H9 (cell line): ENCODE results near the gene CNNM3. TPM values are rescaled to one million over a fixed set of nuclear protein-coding genes. Genes with fewer than 3 reads are reported as not detected.

ENCODE experiments used
- DNase-seq: peaks from one replicate; pipeline ENCODE4 v3.0.0-alpha.2; 2017
- H2AFZ ChIP-seq: one replicate; pipeline ENCODE4 v1.6.1; 2013; ENCODE audit warnings: mild to moderate bottlenecking, low read length, control low read depth, moderate library complexity
- H2AK5ac ChIP-seq: 2 replicates; pipeline ENCODE4 v1.6.1; 2013; ENCODE audit warnings: low read length, control low read depth, mixed read lengths; ENCODE audit not compliant: insufficient read length
- H2BK120ac ChIP-seq: one replicate; pipeline ENCODE4 v1.6.1; 2013; ENCODE audit warnings: low read depth, mild to moderate bottlenecking, low read length, control low read depth, inconsistent platforms; ENCODE audit not compliant: poor library complexity, severe bottlenecking
- H2BK12ac ChIP-seq: 2 replicates; pipeline ENCODE4 v1.6.1; 2013; ENCODE audit warnings: low read length, control low read depth, mixed read lengths, low read depth; ENCODE audit not compliant: insufficient read length
- H2BK15ac ChIP-seq: 2 replicates; pipeline ENCODE4 v1.6.1; 2013; ENCODE audit warnings: low read depth, low read length, control low read depth
- H2BK20ac ChIP-seq: one replicate; pipeline ENCODE4 v1.6.1; 2013; ENCODE audit warnings: low read depth, mild to moderate bottlenecking, low read length, control low read depth, inconsistent platforms; ENCODE audit not compliant: poor library complexity, severe bottlenecking
- H2BK5ac ChIP-seq: 2 replicates; pipeline ENCODE4 v1.6.1; 2013; ENCODE audit warnings: low read length, control low read depth, mixed read lengths; ENCODE audit not compliant: insufficient read length
- H3K14ac ChIP-seq: 2 replicates; pipeline ENCODE4 v1.6.1; 2013; ENCODE audit warnings: low read length, control low read depth; ENCODE audit not compliant: insufficient read depth
- H3K18ac ChIP-seq: 2 replicates; pipeline ENCODE4 v1.6.1; 2013; ENCODE audit warnings: low read depth, mild to moderate bottlenecking, mixed read lengths, low read length, control low read depth; ENCODE audit not compliant: insufficient read length
- H3K23ac ChIP-seq: 2 replicates; pipeline ENCODE4 v1.6.1; 2013; ENCODE audit warnings: low read length, control low read depth, mixed read lengths, low read depth; ENCODE audit not compliant: insufficient read length
- H3K23me2 ChIP-seq: 2 replicates; pipeline ENCODE4 v1.6.1; 2013; ENCODE audit warnings: low read depth, mild to moderate bottlenecking, mixed read lengths, low read length, control low read depth; ENCODE audit not compliant: insufficient read length, poor library complexity, severe bottlenecking
- H3K27ac ChIP-seq: 2 replicates; pipeline ENCODE4 v1.5.1; 2013; ENCODE audit warnings: low read length, control low read depth, mixed read lengths, low read depth; ENCODE audit not compliant: insufficient read length
- H3K27me3 ChIP-seq: 2 replicates; pipeline ENCODE4 v1.6.1; 2013; ENCODE audit warnings: low read length, control low read depth, inconsistent platforms; ENCODE audit not compliant: insufficient read depth
- H3K4ac ChIP-seq: 2 replicates; pipeline ENCODE4 v1.6.1; 2013; ENCODE audit warnings: low read depth, mild to moderate bottlenecking, control low read depth, inconsistent platforms, low read length, moderate library complexity
- H3K4me1 ChIP-seq: 2 replicates; pipeline ENCODE4 v1.6.1; 2013; ENCODE audit warnings: low read length, control low read depth, inconsistent platforms; ENCODE audit not compliant: insufficient read depth
- H3K4me2 ChIP-seq: 2 replicates; pipeline ENCODE4 v1.6.1; 2013; ENCODE audit warnings: low read length, control low read depth, mixed read lengths; ENCODE audit not compliant: insufficient read length, insufficient read depth
- H3K56ac ChIP-seq: 2 replicates; pipeline ENCODE4 v1.6.1; 2013; ENCODE audit warnings: low read depth, mild to moderate bottlenecking, mixed read lengths, low read length, control low read depth; ENCODE audit not compliant: insufficient read length
- H3K79me1 ChIP-seq: 2 replicates; pipeline ENCODE4 v1.6.1; 2013; ENCODE audit warnings: low read depth, mild to moderate bottlenecking, moderate library complexity, low read length, control low read depth, inconsistent platforms; ENCODE audit not compliant: insufficient read depth, poor library complexity, severe bottlenecking
- H3K79me2 ChIP-seq: 2 replicates; pipeline ENCODE4 v1.6.1; 2013; ENCODE audit warnings: low read length, control low read depth, inconsistent platforms; ENCODE audit not compliant: insufficient read depth
- H3K9ac ChIP-seq: 2 replicates; pipeline ENCODE4 v1.6.1; 2013; ENCODE audit warnings: low read length, control low read depth, mixed read lengths; ENCODE audit not compliant: insufficient read length; ENCODE audit errors: extremely low read depth
- H3K9me3 ChIP-seq: one replicate; pipeline ENCODE4 v1.6.1; 2013; ENCODE audit warnings: low read depth, low read length, inconsistent platforms; ENCODE audit not compliant: control insufficient read depth
- H3T11ph ChIP-seq: one replicate; pipeline ENCODE4 v1.6.1; 2013; ENCODE audit warnings: mild to moderate bottlenecking, low read length, control low read depth, inconsistent platforms
- H4K20me1 ChIP-seq: one replicate; pipeline ENCODE4 v1.6.1; 2013; ENCODE audit not compliant: control insufficient read depth, insufficient read length, insufficient read depth
- H4K5ac ChIP-seq: 2 replicates; pipeline ENCODE4 v1.6.1; 2013; ENCODE audit warnings: low read depth, mild to moderate bottlenecking, mixed read lengths, low read length, control low read depth; ENCODE audit not compliant: insufficient read length
- H4K8ac ChIP-seq: replicated peaks from 2 replicates; pipeline ENCODE4 v1.6.1; 2013; ENCODE audit warnings: low read length, control low read depth, mixed read lengths, low read depth; ENCODE audit not compliant: insufficient read length
- H4K91ac ChIP-seq: 2 replicates; pipeline ENCODE4 v1.6.1; 2013; ENCODE audit warnings: low read depth, mild to moderate bottlenecking, moderate library complexity, mixed read lengths, low read length, control low read depth; ENCODE audit not compliant: insufficient read length
- H3K27ac Mint-ChIP-seq, 3 experiments: 2 replicates in 2 of 3; 3 replicates in 1 of 3; pipeline ENCODE4 v1.8.0; 2020 to 2021; ENCODE audit warnings: mixed read lengths in 3 of 3, mild to moderate bottlenecking in 1 of 3, moderate library complexity in 1 of 3
- H3K27me3 Mint-ChIP-seq: 2 replicates; pipeline ENCODE4 v1.8.0; 2021; ENCODE audit warnings: low read depth, mild to moderate bottlenecking, moderate library complexity, mixed read lengths
- H3K36me3 Mint-ChIP-seq, 3 experiments: 2 replicates in 2 of 3; 3 replicates in 1 of 3; pipeline ENCODE4 v1.8.0; 2020 to 2021; ENCODE audit warnings: low read depth in 3 of 3, mixed read lengths in 3 of 3; ENCODE audit not compliant: insufficient read depth in 1 of 3
- H3K4me1 Mint-ChIP-seq, 2 experiments: 2 replicates each; pipeline ENCODE4 v1.8.0; 2020; ENCODE audit warnings: mixed read lengths in 2 of 2
- H3K4me3 Mint-ChIP-seq, 2 experiments: 2 replicates in 1 of 2; 3 replicates in 1 of 2; pipeline ENCODE4 v1.8.0; 2020 to 2021; ENCODE audit warnings: mild to moderate bottlenecking in 2 of 2, mixed read lengths in 2 of 2, moderate library complexity in 1 of 2
- H3K9me3 Mint-ChIP-seq, 2 experiments: 2 replicates in 1 of 2; 3 replicates in 1 of 2; pipeline ENCODE4 v1.8.0; 2020; ENCODE audit warnings: mild to moderate bottlenecking in 2 of 2, mixed read lengths in 2 of 2, moderate library complexity in 1 of 2
- WGBS: extraction: QIAGEN DNeasy Blood & Tissue Kit; methylation state at CpG from one replicate; pipeline ENCODE4 v1.1.7; 2013; ENCODE audit warnings: missing lambda C conversion rate, low lambda C conversion rate, mixed read lengths; ENCODE audit not compliant: insufficient read length; ENCODE audit errors: extremely low coverage; 5-methylcytosine and 5-hydroxymethylcytosine counted together
- total RNA-seq: library from RNA; stranded (reverse); gene quantifications from 2 replicates; pipeline ENCODE4 v1.2.1, GENCODE V29; 2021
- TF ChIP-seq, protein P1 (sequence below): fragments of 200-600 bp; sonication (generic); conservative IDR thresholded peaks from 3 replicates; pipeline ENCODE4 v1.8.0; 2021; ENCODE audit warnings: antibody characterized with exemption, mild to moderate bottlenecking

Gene CNNM3
- total RNA-seq, 1 experiment from 2014 or later = 25.0 TPM

DNA sequence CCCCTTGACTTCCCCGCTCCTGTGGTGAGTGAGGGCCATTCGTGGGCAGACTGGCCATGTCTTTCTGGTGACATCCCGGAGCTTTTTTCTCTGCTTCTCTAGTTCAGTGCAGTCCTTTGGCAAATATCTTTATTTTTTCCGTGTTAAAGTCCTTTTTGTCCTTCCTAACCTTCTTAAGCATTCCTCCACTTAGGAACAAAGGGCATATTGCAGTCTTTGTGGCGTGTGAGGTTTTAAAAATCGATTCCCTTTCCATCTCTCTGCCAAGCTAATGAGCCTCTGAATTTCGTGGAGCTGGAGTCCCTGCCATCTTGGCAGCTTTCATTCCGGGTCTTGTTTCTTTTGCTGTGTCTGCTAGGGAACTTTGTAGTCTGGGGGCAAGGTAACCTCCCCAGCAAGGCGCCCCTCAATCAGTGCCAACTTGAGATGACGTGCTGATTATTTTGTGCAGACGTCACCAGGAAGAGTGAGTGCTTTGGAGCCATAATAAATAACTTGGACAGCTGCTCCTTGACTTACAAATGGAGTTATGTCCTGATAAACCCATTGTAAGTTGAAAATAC is 5.1 kb downstream of the CNNM3 start:
- Histone ChIP-seq H2BK12ac (no peak overlapping the region), H2AK5ac (no peak overlapping the region), H4K8ac (no peak overlapping the region), H2AFZ (no peak overlapping the region), H2BK120ac (no peak overlapping the region), H4K5ac (no peak overlapping the region), H3K56ac (no peak overlapping the region), H3K79me1 (peaks cover 6% of the 10 kb centered on the region), H3K18ac (no peak overlapping the region), H3K23ac (no peak overlapping the region), H3K14ac (no peak overlapping the region), H3K23me2 (peaks cover 3% of the 10 kb centered on the region), H3K27ac (no peak overlapping the region), H2BK5ac (no peak overlapping the region), H3K27me3 (no peaks in the 10 kb centered on the region), H4K20me1 (peaks cover 2% of the 10 kb centered on the region), H3K9me3 (no peaks in the 10 kb centered on the region), H3K4ac (no peak overlapping the region), H2BK15ac (no peak overlapping the region), H3K4me2 (no peak overlapping the region), H3T11ph (no peak overlapping the region), H2BK20ac (no peak overlapping the region), H3K9ac (no peak overlapping the region), H3K4me1 (peaks cover 3% of the 10 kb centered on the region; the same call in 1 of the 2 replicates), H3K79me2 (peaks cover 5% of the 10 kb centered on the region; the same call in 1 of the 2 replicates), H4K91ac (no peak overlapping the region)
- no peak overlapping the region for H3K4me3 Mint-ChIP-seq
- H3K36me3 Mint-ChIP-seq = peaks cover 20 to 59% (median 54%) of the 10 kb centered on the region in 3 experiments
- H3K4me1 Mint-ChIP-seq = peaks cover 39 to 44% of the 10 kb centered on the region in 2 experiments
- TF ChIP-seq, protein P1, sequence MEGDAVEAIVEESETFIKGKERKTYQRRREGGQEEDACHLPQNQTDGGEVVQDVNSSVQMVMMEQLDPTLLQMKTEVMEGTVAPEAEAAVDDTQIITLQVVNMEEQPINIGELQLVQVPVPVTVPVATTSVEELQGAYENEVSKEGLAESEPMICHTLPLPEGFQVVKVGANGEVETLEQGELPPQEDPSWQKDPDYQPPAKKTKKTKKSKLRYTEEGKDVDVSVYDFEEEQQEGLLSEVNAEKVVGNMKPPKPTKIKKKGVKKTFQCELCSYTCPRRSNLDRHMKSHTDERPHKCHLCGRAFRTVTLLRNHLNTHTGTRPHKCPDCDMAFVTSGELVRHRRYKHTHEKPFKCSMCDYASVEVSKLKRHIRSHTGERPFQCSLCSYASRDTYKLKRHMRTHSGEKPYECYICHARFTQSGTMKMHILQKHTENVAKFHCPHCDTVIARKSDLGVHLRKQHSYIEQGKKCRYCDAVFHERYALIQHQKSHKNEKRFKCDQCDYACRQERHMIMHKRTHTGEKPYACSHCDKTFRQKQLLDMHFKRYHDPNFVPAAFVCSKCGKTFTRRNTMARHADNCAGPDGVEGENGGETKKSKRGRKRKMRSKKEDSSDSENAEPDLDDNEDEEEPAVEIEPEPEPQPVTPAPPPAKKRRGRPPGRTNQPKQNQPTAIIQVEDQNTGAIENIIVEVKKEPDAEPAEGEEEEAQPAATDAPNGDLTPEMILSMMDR = no peak
- no peak for DNase-seq
- H3K27ac Mint-ChIP-seq = peak overlapping the region; percentile 13 to 70 (median 29); a peak in 5 of 7 replicates
- WGBS = no CpG with 5 or more reads among the region's 11 CpGs
- peaks cover 1% of the 10 kb centered on the region; the same call in 1 of the 2 replicates for H3K27me3 Mint-ChIP-seq
- H3K9me3 Mint-ChIP-seq = no peaks in the 10 kb centered on the region; a peak in 1 of 5 replicates
